Measurements from ENCODE around the gene APOBEC3B.

DNA sequence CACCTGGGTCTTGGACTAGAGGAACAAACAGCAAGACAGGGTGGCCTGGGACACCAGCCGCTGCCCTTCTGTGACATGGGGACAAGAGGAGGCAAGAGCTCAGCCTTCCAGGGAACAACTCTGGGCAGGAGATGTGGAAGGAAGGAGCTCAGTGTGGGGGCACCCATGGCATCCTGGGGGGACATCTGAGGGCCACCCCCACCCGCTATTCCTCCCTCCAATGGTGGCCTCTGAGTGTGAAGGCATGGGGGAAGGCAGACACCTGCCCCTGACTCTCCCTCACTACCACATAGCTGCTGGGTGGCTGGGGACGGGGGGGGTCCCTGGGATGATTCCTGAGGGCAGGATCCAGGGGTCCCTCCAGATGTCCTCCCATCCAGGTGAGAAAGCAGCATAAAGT is 4.5 kb downstream of the APOBEC3B start:
- TF ChIP-seq, protein P1, sequence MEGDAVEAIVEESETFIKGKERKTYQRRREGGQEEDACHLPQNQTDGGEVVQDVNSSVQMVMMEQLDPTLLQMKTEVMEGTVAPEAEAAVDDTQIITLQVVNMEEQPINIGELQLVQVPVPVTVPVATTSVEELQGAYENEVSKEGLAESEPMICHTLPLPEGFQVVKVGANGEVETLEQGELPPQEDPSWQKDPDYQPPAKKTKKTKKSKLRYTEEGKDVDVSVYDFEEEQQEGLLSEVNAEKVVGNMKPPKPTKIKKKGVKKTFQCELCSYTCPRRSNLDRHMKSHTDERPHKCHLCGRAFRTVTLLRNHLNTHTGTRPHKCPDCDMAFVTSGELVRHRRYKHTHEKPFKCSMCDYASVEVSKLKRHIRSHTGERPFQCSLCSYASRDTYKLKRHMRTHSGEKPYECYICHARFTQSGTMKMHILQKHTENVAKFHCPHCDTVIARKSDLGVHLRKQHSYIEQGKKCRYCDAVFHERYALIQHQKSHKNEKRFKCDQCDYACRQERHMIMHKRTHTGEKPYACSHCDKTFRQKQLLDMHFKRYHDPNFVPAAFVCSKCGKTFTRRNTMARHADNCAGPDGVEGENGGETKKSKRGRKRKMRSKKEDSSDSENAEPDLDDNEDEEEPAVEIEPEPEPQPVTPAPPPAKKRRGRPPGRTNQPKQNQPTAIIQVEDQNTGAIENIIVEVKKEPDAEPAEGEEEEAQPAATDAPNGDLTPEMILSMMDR (IDR thresholded peaks at IDR 0.05; ENCODE audit: low read length) = no peak
- no peak for TF ChIP-seq EZH2 (IDR thresholded peaks at IDR 0.05; ENCODE audit: borderline replicate concordance, low read length)

All from OCI-LY1 (cell line).